Gastroesophageal sphincter (tissue), 4 donors: ENCODE results near the gene ORC6. TPM values are rescaled to one million over a fixed set of nuclear protein-coding genes. Genes with fewer than 3 reads are reported as not detected.

Experiments
- ATAC-seq: fragments of 150-250 bp; one replicate; pipeline ENCODE4 v1.9.1; 2016; ENCODE audit warnings: mild to moderate bottlenecking, moderate library complexity
- H3K27ac ChIP-seq, 4 donors: fragments of 200-600 bp; sonication (generic) in 3 of 4; 1 replicate in 3 of 4; 2 replicates in 1 of 4; pipeline ENCODE4 v1.5.1; 2016 to 2019
- H3K27me3 ChIP-seq: fragments of 200-600 bp; sonication (generic); one replicate; pipeline ENCODE4 v1.5.1; 2019
- H3K36me3 ChIP-seq, 2 donors: fragments of 200-600 bp; sonication (generic); one replicate each; pipeline ENCODE4 v1.5.1; 2019; ENCODE audit warnings: control low read depth in 1 of 2
- H3K4me1 ChIP-seq, 3 donors: fragments of 200-600 bp; sonication (generic); 1 replicate in 2 of 3; 2 replicates in 1 of 3; pipeline ENCODE4 v1.5.1; 2016 to 2019; ENCODE audit warnings: control low read depth in 2 of 3
- H3K4me3 ChIP-seq, 2 donors: fragments of 200-600 bp; sonication (generic); one replicate each; pipeline ENCODE4 v1.5.1; 2019; ENCODE audit warnings: mild to moderate bottlenecking in 1 of 2, moderate library complexity in 1 of 2
- H3K9me3 ChIP-seq, 3 donors: fragments of 200-600 bp; sonication (generic); one replicate each; pipeline ENCODE4 v1.5.1; 2017 to 2019; ENCODE audit warnings: control low read depth in 2 of 3
- EP300 ChIP-seq: sonication (generic); formaldehyde crosslinking; IDR thresholded peaks from one replicate; pipeline ENCODE4 v1.6.1; 2017; ENCODE audit warnings: antibody characterized with exemption, mild to moderate bottlenecking
- POLR2A ChIP-seq, 2 donors: fragments of 450-650 bp; IDR thresholded peaks; one replicate each; pipeline ENCODE4 v1.6.1; 2017; ENCODE audit warnings: antibody characterized with exemption in 2 of 2, mild to moderate bottlenecking in 2 of 2, moderate library complexity in 1 of 2
- POLR2AphosphoS5 ChIP-seq: sonication (generic); formaldehyde crosslinking; IDR thresholded peaks from one replicate; pipeline ENCODE4 v1.6.1; 2017; ENCODE audit warnings: antibody characterized with exemption
- WGBS, 2 donors: methylation state at CpG; one replicate each; pipeline ENCODE4 v1.1.5; 2018; ENCODE audit warnings: low coverage in 1 of 2; 5-methylcytosine and 5-hydroxymethylcytosine counted together
- total RNA-seq, 4 donors: library from RNA; depleted of rRNA; stranded (reverse); fragments of >200 nt; gene quantifications; one replicate each; pipeline ENCODE4 v1.1.0, GENCODE V29; 2016
- TF ChIP-seq, protein P1 (sequence below), 4 experiments: fragments of 200-600 bp in 2 of 4; fragments of 450-650 bp in 2 of 4; sonication (generic) in 1 of 4; IDR thresholded peaks; one replicate each; pipeline ENCODE4 v1.5.1; 2017 to 2019; ENCODE audit warnings: antibody characterized with exemption in 4 of 4, mild to moderate bottlenecking in 2 of 4, moderate library complexity in 2 of 4

The ORC6 gene
- total RNA-seq, 4 donors from 2014 or later, result 0.62 to 2.2 (median 1.2) TPM

GRCh38 chr16:46746821-46747776 is 57.6 kb downstream of the ORC6 start:
- Histone ChIP-seq H3K9me3 (no peaks in the 10 kb centered on the region), H3K4me3 (no peak overlapping the region), H3K27ac (no peak overlapping the region), H3K36me3 (no peaks in the 10 kb centered on the region), H3K27me3 (peaks cover 3% of the 10 kb centered on the region), H3K4me1 (peaks cover 0 to 8% (median 0%) of the 10 kb centered on the region in 3 donors)
- no peak for TF ChIP-seq POLR2A (IDR thresholded peaks at IDR 0.05)
- no peak for TF ChIP-seq EP300
- TF ChIP-seq, protein P1, sequence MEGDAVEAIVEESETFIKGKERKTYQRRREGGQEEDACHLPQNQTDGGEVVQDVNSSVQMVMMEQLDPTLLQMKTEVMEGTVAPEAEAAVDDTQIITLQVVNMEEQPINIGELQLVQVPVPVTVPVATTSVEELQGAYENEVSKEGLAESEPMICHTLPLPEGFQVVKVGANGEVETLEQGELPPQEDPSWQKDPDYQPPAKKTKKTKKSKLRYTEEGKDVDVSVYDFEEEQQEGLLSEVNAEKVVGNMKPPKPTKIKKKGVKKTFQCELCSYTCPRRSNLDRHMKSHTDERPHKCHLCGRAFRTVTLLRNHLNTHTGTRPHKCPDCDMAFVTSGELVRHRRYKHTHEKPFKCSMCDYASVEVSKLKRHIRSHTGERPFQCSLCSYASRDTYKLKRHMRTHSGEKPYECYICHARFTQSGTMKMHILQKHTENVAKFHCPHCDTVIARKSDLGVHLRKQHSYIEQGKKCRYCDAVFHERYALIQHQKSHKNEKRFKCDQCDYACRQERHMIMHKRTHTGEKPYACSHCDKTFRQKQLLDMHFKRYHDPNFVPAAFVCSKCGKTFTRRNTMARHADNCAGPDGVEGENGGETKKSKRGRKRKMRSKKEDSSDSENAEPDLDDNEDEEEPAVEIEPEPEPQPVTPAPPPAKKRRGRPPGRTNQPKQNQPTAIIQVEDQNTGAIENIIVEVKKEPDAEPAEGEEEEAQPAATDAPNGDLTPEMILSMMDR (IDR thresholded peaks at IDR 0.05), result no peak
- TF ChIP-seq POLR2AphosphoS5, result no peak
- 90% methylated on average over 2 of the region's 15 CpGs; no CpG with 5 or more reads in 1 of the 2 donors for WGBS, 2 donors
- ATAC-seq, result no peak

Other genes starting within 250 kb of the ORC6 start
- 1 to 10 TPM in 1 of 4 donors, under 1 TPM in 3; 0.31 to 4.1 (median 0.86) TPM for gene SHCBP1, start 68.3 kb upstream of the ORC6 start, total RNA-seq
- gene VPS35, start 481 bp upstream of the ORC6 start, total RNA-seq, result 100 to 1,000 TPM in 1 of 4 donors, 10 to 100 TPM in 3; 76.6 to 119 (median 91.7) TPM
- 1 to 10 TPM in 1 of 4 donors, under 1 TPM in 3; 0.31 to 2.2 (median 0.54) TPM for gene MYLK3, start 58.7 kb downstream of the ORC6 start, total RNA-seq
- gene C16orf87, start 141.5 kb downstream of the ORC6 start, total RNA-seq, result 10 to 100 TPM in 2 of 4 donors, 1 to 10 TPM in 2; 5.8 to 13.7 (median 9.4) TPM
- gene GPT2, start 194.7 kb downstream of the ORC6 start, total RNA-seq, result 1 to 10 TPM; 3.8 to 8.6 (median 5.4) TPM